ENCODE data around the gene CYP17A1. TPM values are rescaled to one million over a fixed set of nuclear protein-coding genes. Genes with fewer than 3 reads are reported as not detected.

Gene CYP17A1
- total and polyA plus RNA-seq, 2 experiments from 2014 or later, result not detected

DNA sequence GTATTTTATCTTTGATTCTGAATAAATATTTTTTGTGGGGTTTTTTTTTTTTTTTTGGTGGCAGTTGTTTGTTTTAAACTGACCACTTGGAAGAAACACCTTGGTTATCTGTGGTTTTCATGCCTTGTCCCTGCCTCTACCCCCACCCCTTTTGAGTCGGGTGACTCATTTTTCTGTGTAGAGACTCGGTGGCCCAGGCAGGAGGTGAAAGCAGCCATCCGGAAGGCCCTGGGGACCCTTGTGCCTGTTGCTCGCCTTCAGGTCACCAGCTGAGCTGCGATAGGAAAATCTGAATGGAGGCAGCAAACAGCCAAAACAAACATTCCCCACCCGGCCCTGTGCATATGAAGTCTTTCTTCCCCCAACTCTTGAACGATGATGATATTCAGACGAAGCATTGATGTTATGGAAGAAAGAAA, 22.8 kb downstream of the CYP17A1 start:
- peaks cover 9% of the 10 kb centered on the region for H3K27me3 Mint-ChIP-seq (ENCODE audit: insufficient read depth, low read depth, poor library complexity)
- TF ChIP-seq, protein P1, sequence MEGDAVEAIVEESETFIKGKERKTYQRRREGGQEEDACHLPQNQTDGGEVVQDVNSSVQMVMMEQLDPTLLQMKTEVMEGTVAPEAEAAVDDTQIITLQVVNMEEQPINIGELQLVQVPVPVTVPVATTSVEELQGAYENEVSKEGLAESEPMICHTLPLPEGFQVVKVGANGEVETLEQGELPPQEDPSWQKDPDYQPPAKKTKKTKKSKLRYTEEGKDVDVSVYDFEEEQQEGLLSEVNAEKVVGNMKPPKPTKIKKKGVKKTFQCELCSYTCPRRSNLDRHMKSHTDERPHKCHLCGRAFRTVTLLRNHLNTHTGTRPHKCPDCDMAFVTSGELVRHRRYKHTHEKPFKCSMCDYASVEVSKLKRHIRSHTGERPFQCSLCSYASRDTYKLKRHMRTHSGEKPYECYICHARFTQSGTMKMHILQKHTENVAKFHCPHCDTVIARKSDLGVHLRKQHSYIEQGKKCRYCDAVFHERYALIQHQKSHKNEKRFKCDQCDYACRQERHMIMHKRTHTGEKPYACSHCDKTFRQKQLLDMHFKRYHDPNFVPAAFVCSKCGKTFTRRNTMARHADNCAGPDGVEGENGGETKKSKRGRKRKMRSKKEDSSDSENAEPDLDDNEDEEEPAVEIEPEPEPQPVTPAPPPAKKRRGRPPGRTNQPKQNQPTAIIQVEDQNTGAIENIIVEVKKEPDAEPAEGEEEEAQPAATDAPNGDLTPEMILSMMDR (conservative IDR thresholded peaks at IDR 0.05; ENCODE audit: low read depth in 2 of 2), result no peak
- no peak for TF ChIP-seq ZNF331 (CRISPR knock-in tag; IDR thresholded peaks at IDR 0.05; ENCODE audit: low read depth)
- TF ChIP-seq, protein P2, sequence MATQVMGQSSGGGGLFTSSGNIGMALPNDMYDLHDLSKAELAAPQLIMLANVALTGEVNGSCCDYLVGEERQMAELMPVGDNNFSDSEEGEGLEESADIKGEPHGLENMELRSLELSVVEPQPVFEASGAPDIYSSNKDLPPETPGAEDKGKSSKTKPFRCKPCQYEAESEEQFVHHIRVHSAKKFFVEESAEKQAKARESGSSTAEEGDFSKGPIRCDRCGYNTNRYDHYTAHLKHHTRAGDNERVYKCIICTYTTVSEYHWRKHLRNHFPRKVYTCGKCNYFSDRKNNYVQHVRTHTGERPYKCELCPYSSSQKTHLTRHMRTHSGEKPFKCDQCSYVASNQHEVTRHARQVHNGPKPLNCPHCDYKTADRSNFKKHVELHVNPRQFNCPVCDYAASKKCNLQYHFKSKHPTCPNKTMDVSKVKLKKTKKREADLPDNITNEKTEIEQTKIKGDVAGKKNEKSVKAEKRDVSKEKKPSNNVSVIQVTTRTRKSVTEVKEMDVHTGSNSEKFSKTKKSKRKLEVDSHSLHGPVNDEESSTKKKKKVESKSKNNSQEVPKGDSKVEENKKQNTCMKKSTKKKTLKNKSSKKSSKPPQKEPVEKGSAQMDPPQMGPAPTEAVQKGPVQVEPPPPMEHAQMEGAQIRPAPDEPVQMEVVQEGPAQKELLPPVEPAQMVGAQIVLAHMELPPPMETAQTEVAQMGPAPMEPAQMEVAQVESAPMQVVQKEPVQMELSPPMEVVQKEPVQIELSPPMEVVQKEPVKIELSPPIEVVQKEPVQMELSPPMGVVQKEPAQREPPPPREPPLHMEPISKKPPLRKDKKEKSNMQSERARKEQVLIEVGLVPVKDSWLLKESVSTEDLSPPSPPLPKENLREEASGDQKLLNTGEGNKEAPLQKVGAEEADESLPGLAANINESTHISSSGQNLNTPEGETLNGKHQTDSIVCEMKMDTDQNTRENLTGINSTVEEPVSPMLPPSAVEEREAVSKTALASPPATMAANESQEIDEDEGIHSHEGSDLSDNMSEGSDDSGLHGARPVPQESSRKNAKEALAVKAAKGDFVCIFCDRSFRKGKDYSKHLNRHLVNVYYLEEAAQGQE (IDR thresholded peaks at IDR 0.05; ENCODE audit: unreplicated experiment), result no peak
- no peak for TF ChIP-seq JUNB (IDR thresholded peaks at IDR 0.05; ENCODE audit: unreplicated experiment)
- TF ChIP-seq, protein P3, sequence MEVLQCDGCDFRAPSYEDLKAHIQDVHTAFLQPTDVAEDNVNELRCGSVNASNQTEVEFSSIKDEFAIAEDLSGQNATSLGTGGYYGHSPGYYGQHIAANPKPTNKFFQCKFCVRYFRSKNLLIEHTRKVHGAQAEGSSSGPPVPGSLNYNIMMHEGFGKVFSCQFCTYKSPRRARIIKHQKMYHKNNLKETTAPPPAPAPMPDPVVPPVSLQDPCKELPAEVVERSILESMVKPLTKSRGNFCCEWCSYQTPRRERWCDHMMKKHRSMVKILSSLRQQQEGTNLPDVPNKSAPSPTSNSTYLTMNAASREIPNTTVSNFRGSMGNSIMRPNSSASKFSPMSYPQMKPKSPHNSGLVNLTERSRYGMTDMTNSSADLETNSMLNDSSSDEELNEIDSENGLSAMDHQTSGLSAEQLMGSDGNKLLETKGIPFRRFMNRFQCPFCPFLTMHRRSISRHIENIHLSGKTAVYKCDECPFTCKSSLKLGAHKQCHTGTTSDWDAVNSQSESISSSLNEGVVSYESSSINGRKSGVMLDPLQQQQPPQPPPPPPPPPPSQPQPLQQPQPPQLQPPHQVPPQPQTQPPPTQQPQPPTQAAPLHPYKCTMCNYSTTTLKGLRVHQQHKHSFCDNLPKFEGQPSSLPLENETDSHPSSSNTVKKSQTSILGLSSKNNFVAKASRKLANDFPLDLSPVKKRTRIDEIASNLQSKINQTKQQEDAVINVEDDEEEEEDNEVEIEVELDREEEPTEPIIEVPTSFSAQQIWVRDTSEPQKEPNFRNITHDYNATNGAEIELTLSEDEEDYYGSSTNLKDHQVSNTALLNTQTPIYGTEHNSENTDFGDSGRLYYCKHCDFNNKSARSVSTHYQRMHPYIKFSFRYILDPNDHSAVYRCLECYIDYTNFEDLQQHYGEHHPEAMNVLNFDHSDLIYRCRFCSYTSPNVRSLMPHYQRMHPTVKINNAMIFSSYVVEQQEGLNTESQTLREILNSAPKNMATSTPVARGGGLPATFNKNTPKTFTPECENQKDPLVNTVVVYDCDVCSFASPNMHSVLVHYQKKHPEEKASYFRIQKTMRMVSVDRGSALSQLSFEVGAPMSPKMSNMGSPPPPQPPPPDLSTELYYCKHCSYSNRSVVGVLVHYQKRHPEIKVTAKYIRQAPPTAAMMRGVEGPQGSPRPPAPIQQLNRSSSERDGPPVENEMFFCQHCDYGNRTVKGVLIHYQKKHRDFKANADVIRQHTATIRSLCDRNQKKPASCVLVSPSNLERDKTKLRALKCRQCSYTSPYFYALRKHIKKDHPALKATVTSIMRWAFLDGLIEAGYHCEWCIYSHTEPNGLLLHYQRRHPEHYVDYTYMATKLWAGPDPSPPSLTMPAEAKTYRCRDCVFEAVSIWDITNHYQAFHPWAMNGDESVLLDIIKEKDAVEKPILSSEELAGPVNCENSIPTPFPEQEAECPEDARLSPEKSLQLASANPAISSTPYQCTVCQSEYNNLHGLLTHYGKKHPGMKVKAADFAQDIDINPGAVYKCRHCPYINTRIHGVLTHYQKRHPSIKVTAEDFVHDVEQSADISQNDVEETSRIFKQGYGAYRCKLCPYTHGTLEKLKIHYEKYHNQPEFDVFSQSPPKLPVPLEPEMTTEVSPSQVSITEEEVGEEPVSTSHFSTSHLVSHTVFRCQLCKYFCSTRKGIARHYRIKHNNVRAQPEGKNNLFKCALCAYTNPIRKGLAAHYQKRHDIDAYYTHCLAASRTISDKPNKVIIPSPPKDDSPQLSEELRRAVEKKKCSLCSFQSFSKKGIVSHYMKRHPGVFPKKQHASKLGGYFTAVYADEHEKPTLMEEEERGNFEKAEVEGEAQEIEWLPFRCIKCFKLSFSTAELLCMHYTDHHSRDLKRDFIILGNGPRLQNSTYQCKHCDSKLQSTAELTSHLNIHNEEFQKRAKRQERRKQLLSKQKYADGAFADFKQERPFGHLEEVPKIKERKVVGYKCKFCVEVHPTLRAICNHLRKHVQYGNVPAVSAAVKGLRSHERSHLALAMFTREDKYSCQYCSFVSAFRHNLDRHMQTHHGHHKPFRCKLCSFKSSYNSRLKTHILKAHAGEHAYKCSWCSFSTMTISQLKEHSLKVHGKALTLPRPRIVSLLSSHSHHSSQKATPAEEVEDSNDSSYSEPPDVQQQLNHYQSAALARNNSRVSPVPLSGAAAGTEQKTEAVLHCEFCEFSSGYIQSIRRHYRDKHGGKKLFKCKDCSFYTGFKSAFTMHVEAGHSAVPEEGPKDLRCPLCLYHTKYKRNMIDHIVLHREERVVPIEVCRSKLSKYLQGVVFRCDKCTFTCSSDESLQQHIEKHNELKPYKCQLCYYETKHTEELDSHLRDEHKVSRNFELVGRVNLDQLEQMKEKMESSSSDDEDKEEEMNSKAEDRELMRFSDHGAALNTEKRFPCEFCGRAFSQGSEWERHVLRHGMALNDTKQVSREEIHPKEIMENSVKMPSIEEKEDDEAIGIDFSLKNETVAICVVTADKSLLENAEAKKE (CRISPR knock-in tag; IDR thresholded peaks at IDR 0.05), result no peak
- TF ChIP-seq POLR2AphosphoS5 (IDR thresholded peaks at IDR 0.05; ENCODE audit: low read depth), result no peak
- TF ChIP-seq EZH2 (IDR thresholded peaks at IDR 0.05; ENCODE audit: low read depth, unreplicated experiment), result no peak
- TF ChIP-seq NANOG (IDR thresholded peaks at IDR 0.05; ENCODE audit: borderline replicate concordance), result no peak
- no peak for TF ChIP-seq EZH2phosphoT487 (IDR thresholded peaks at IDR 0.05; ENCODE audit: unreplicated experiment)
- TF ChIP-seq STAT1 (IDR thresholded peaks at IDR 0.05; ENCODE audit: unreplicated experiment), result no peak
- TF ChIP-seq, protein P4, sequence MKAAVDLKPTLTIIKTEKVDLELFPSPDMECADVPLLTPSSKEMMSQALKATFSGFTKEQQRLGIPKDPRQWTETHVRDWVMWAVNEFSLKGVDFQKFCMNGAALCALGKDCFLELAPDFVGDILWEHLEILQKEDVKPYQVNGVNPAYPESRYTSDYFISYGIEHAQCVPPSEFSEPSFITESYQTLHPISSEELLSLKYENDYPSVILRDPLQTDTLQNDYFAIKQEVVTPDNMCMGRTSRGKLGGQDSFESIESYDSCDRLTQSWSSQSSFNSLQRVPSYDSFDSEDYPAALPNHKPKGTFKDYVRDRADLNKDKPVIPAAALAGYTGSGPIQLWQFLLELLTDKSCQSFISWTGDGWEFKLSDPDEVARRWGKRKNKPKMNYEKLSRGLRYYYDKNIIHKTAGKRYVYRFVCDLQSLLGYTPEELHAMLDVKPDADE (IDR thresholded peaks at IDR 0.05), result no peak
- no peak for TF ChIP-seq ZNF114 (CRISPR knock-in tag; IDR thresholded peaks at IDR 0.05)
- no peak for TF ChIP-seq CREB1 (CRISPR knock-in tag; IDR thresholded peaks at IDR 0.05; ENCODE audit: low read depth)
- DNase-seq (ENCODE audit: low spot score), result no peak
- Histone ChIP-seq H3K27me3 (ENCODE audit: insufficient read depth) (no peaks in the 10 kb centered on the region), H3K27ac (ENCODE audit: low read depth) (peak overlapping the region; percentile 89), H2AFZ (no peak overlapping the region), H3K4me1 (ENCODE audit: insufficient read depth) (peaks cover 19% of the 10 kb centered on the region), H3K4me2 (no peak overlapping the region), H3K9me2 (ENCODE audit: insufficient read depth) (no peaks in the 10 kb centered on the region), H4K20me1 (replicated peaks; ENCODE audit: insufficient read depth) (no peaks in the 10 kb centered on the region), H3F3A (replicated peaks; ENCODE audit: low read depth) (peaks cover 6% of the 10 kb centered on the region; the same call in 1 of the 2 replicates), H3K36me3 (ENCODE audit: insufficient read depth) (no peaks in the 10 kb centered on the region), H3K4me3 (no peak overlapping the region), H3K79me2 (replicated peaks; ENCODE audit: insufficient read depth) (no peaks in the 10 kb centered on the region)
- no peak for ATAC-seq
- H3K27ac Mint-ChIP-seq, result no peak overlapping the region
- peaks cover 25% of the 10 kb centered on the region for H3K4me1 Mint-ChIP-seq
- no peaks in the 10 kb centered on the region for H3K9me3 Mint-ChIP-seq
- no peak overlapping the region for H3K4me3 Mint-ChIP-seq
- H3K36me3 Mint-ChIP-seq (ENCODE audit: low read depth), result peaks cover 9% of the 10 kb centered on the region; the same call in 1 of the 3 replicates
